WERI-Rb-1 (cell line): ENCODE data around the gene COL23A1.

ENCODE experiments used
- DNase-seq: peaks from one replicate; pipeline ENCODE4 v3.0.0-alpha.2; 2020
- H3K27ac ChIP-seq: fragments of 250-450 bp; sonication (Bioruptor Pico); 2 replicates; pipeline ENCODE4 v1.5.1; 2020; ENCODE audit warnings: mild to moderate bottlenecking, moderate library complexity
- H3K27me3 ChIP-seq: fragments of 250-450 bp; sonication (Bioruptor Pico); 2 replicates; pipeline ENCODE4 v1.5.1; 2021; ENCODE audit warnings: mild to moderate bottlenecking, low read depth, moderate library complexity; ENCODE audit not compliant: insufficient read depth, severe bottlenecking
- H3K36me3 ChIP-seq: fragments of 250-450 bp; sonication (Bioruptor Pico); 2 replicates; pipeline ENCODE4 v1.5.1; 2020; ENCODE audit warnings: mild to moderate bottlenecking, moderate library complexity
- H3K4me3 ChIP-seq: 2 replicates; pipeline ENCODE4 v1.5.1; 2011; ENCODE audit warnings: low read depth, mild to moderate bottlenecking, control low read depth, low read length
- H3K9me3 ChIP-seq: fragments of 250-450 bp; sonication (Bioruptor Pico); 2 replicates; pipeline ENCODE4 v1.5.1; 2021; ENCODE audit warnings: mild to moderate bottlenecking, moderate library complexity; ENCODE audit not compliant: severe bottlenecking
- CTCF ChIP-seq: IDR thresholded peaks from 2 replicates; pipeline ENCODE4 v1.5.1; 2011; ENCODE audit warnings: low read depth, mild to moderate bottlenecking, control low read depth, inconsistent platforms, low read length

COL23A1 gene

GRCh38 chr5:178532236-178532635, 58.0 kb downstream of the COL23A1 start:
- Histone ChIP-seq H3K27ac (no peak overlapping the region), H3K4me3 (no peak overlapping the region), H3K9me3 (no peaks in the 10 kb centered on the region), H3K27me3 (no peaks in the 10 kb centered on the region), H3K36me3 (no peaks in the 10 kb centered on the region)
- no peak for TF ChIP-seq CTCF
- DNase-seq: no peak

GRCh38 chr5:178531786-178532185, 58.4 kb downstream of the COL23A1 start:
- Histone ChIP-seq H3K4me3 (no peak overlapping the region), H3K27me3 (no peaks in the 10 kb centered on the region), H3K36me3 (no peaks in the 10 kb centered on the region), H3K27ac (no peak overlapping the region), H3K9me3 (no peaks in the 10 kb centered on the region)
- no peak for DNase-seq
- TF ChIP-seq CTCF: no peak

GRCh38 chr5:178530526-178530925, 59.7 kb downstream of the COL23A1 start:
- no peak overlapping the region for H3K27ac ChIP-seq
- no peak overlapping the region for H3K4me3 ChIP-seq
- no peaks in the 10 kb centered on the region for H3K9me3 ChIP-seq
- H3K27me3 ChIP-seq: no peaks in the 10 kb centered on the region
- DNase-seq: no peak
- no peak for TF ChIP-seq CTCF
- H3K36me3 ChIP-seq: no peaks in the 10 kb centered on the region

- Histone ChIP-seq H3K27ac (no peak overlapping the region), H3K9me3 (no peaks in the 10 kb centered on the region)
These were observed 61.1 kb downstream of the COL23A1 start for GRCh38 chr5:178529080-178529479.

GRCh38 chr5:178527458-178528307, 62.5 kb downstream of the COL23A1 start:
- DNase-seq: no peak
- no peaks in the 10 kb centered on the region for H3K27me3 ChIP-seq
- no peak overlapping the region for H3K27ac ChIP-seq

More at GRCh38 chr5:178529080-178529479, 61.1 kb downstream of the COL23A1 start:
- DNase-seq: no peak
- no peaks in the 10 kb centered on the region for H3K27me3 ChIP-seq
- TF ChIP-seq CTCF: no peak
- no peaks in the 10 kb centered on the region for H3K36me3 ChIP-seq
- no peak overlapping the region for H3K4me3 ChIP-seq

More at GRCh38 chr5:178527458-178528307, 62.5 kb downstream of the COL23A1 start:
- TF ChIP-seq CTCF: no peak
- Histone ChIP-seq H3K4me3 (no peak overlapping the region), H3K9me3 (no peaks in the 10 kb centered on the region), H3K36me3 (no peaks in the 10 kb centered on the region)
